PFSK-1 (cell line): ENCODE measurements around the gene ZRANB2.

Source experiments
- FOXP2 ChIP-seq: optimal IDR thresholded peaks from 2 replicates; pipeline ENCODE3; 2011; ENCODE audit warnings: borderline replicate concordance, control low read depth, inconsistent platforms; ENCODE audit not compliant: insufficient read depth; ENCODE audit errors: extremely low read length, extremely low read depth
- POLR2AphosphoS5 ChIP-seq: IDR thresholded peaks from 2 replicates; pipeline ENCODE4 v1.6.1; 2012; ENCODE audit warnings: low read depth, mild to moderate bottlenecking, control low read depth, low read length, moderate library complexity
- TAF1 ChIP-seq: IDR thresholded peaks from 2 replicates; pipeline ENCODE4 v1.6.1; 2012; ENCODE audit warnings: low read length, control low read depth, borderline replicate concordance; ENCODE audit not compliant: insufficient read depth
- TF ChIP-seq, protein P1 (sequence below), 2 experiments: IDR thresholded peaks; 2 replicates each; pipeline versions ENCODE4 v1.6.1 to v1.8.0; 2011 to 2012; ENCODE audit warnings: low read depth in 2 of 2, low read length in 2 of 2, control low read depth in 1 of 2, inconsistent platforms in 1 of 2, mild to moderate bottlenecking in 1 of 2, moderate library complexity in 1 of 2; ENCODE audit not compliant: insufficient read depth in 1 of 2

DNA sequence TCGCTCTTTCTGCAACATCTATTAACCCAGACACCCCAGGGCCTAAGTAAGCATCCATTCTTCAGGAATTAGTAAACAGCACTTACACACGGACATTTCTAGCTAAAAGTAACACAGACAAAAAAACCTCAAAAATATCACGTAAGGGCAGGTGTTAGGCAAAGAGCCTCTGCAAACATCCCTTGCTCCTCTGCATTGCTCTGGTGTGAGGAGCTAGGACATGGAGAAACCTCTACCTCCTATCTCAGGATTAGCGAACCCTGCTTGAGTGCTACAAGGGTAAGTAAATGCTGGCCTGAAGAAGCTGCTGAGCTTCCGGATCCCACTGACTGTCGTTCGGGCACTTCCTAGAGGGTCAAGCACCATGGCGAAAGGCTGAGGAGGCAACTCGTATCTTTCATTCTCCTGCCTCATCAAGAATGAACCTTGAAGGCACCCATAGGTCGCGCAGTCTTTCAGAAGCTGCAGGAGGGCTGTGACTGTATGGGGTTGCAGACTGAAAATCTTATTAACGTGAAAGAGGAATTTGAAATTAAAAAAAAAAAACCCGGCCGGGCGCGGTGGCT lies 35.3 kb downstream of the ZRANB2 start:
- TF ChIP-seq TAF1 (no peak), FOXP2 (no peak), POLR2AphosphoS5 (no peak)
- TF ChIP-seq, protein P1, sequence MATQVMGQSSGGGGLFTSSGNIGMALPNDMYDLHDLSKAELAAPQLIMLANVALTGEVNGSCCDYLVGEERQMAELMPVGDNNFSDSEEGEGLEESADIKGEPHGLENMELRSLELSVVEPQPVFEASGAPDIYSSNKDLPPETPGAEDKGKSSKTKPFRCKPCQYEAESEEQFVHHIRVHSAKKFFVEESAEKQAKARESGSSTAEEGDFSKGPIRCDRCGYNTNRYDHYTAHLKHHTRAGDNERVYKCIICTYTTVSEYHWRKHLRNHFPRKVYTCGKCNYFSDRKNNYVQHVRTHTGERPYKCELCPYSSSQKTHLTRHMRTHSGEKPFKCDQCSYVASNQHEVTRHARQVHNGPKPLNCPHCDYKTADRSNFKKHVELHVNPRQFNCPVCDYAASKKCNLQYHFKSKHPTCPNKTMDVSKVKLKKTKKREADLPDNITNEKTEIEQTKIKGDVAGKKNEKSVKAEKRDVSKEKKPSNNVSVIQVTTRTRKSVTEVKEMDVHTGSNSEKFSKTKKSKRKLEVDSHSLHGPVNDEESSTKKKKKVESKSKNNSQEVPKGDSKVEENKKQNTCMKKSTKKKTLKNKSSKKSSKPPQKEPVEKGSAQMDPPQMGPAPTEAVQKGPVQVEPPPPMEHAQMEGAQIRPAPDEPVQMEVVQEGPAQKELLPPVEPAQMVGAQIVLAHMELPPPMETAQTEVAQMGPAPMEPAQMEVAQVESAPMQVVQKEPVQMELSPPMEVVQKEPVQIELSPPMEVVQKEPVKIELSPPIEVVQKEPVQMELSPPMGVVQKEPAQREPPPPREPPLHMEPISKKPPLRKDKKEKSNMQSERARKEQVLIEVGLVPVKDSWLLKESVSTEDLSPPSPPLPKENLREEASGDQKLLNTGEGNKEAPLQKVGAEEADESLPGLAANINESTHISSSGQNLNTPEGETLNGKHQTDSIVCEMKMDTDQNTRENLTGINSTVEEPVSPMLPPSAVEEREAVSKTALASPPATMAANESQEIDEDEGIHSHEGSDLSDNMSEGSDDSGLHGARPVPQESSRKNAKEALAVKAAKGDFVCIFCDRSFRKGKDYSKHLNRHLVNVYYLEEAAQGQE (IDR thresholded peaks at IDR 0.05; ENCODE audit: insufficient read depth in 1 of 2, low read depth in 2 of 2, low read length in 2 of 2), result no peak
